Ishikawa (cell line): ENCODE results near the gene STMN3.
"Not testable (repeated sequence)": the region's sequence is repeated elsewhere in the genome, so short reads cannot be mapped to it uniquely, and the experiment has no call there.

Source experiments
- EP300 ChIP-seq: IDR thresholded peaks from 2 replicates; pipeline ENCODE4 v1.6.1; 2012; ENCODE audit warnings: borderline replicate concordance
- MAX ChIP-seq: IDR thresholded peaks from 2 replicates; pipeline ENCODE4 v1.6.1; 2012
- NFIC ChIP-seq: IDR thresholded peaks from 2 replicates; pipeline ENCODE4 v1.6.1; 2012
- REST ChIP-seq: IDR thresholded peaks from 2 replicates; pipeline ENCODE4 v1.6.1; 2012; ENCODE audit warnings: low read depth, mild to moderate bottlenecking
- TAF1 ChIP-seq: IDR thresholded peaks from 2 replicates; pipeline ENCODE4 v1.6.1; 2012; ENCODE audit warnings: low read depth, mild to moderate bottlenecking
- YY1 ChIP-seq: IDR thresholded peaks from 2 replicates; pipeline ENCODE4 v1.6.1; 2012; ENCODE audit warnings: low read depth

GRCh38 chr20:63631426-63631825 lies 21.8 kb downstream of the STMN3 start:
- TF ChIP-seq TAF1, NFIC, REST, EP300, YY1, MAX: not testable (repeated sequence)
